ENCODE measurements around the gene C10orf95.

Gene C10orf95

GRCh38 chr10:102433619-102434046, 17.7 kb downstream of the C10orf95 start:
- no peak for DNase-seq

- peak; percentile 75 for DNase-seq
Measured at GRCh38 chr10:102432162-102432950, 19.0 kb downstream of the C10orf95 start, which contains the start of gene CUEDC2. Gene CUEDC2, minus strand, starts transcription at chr10:102432574. Its CDS starts 7,386 bp downstream, at chr10:102425188.

GRCh38 chr10:102431452-102432124, 19.8 kb downstream of the C10orf95 start:
- no peak for DNase-seq

GRCh38 chr10:102429468-102429867, 21.9 kb downstream of the C10orf95 start:
- no peak for DNase-seq

GRCh38 chr10:102426803-102427287, 24.5 kb downstream of the C10orf95 start:
- DNase-seq, result no peak

- no peak for DNase-seq
Measured at GRCh38 chr10:102425444-102425843, 25.9 kb downstream of the C10orf95 start.

GRCh38 chr10:102424916-102425315, 26.4 kb downstream of the C10orf95 start:
- no peak for DNase-seq

- no peak for DNase-seq
Measured at GRCh38 chr10:102424145-102424544, 27.2 kb downstream of the C10orf95 start.

GRCh38 chr10:102423372-102423968, 27.9 kb downstream of the C10orf95 start:
- no peak for DNase-seq

GRCh38 chr10:102422545-102423129, 28.7 kb downstream of the C10orf95 start:
- DNase-seq, result no peak

- no peak for DNase-seq
Measured at GRCh38 chr10:102421757-102422512, 29.4 kb downstream of the C10orf95 start.

GRCh38 chr10:102421507-102421756, 29.9 kb downstream of the C10orf95 start:
- no peak for DNase-seq

- peak; percentile 78 for DNase-seq
Measured at GRCh38 chr10:102420714-102421506, 30.4 kb downstream of the C10orf95 start, which contains the start of gene FBXL15. Gene FBXL15, plus strand, starts transcription at chr10:102420836. Its CDS starts 294 bp downstream, at chr10:102421130.

GRCh38 chr10:102420181-102420713, 31.1 kb downstream of the C10orf95 start:
- DNase-seq, result no peak

- DNase-seq, result peak; percentile 56
Measured at GRCh38 chr10:102419269-102420180, 31.8 kb downstream of the C10orf95 start.

- DNase-seq, result peak; percentile 51
Measured at GRCh38 chr10:102418622-102419268, 32.6 kb downstream of the C10orf95 start, which contains the start of gene PSD. Gene PSD, minus strand, starts transcription at chr10:102418785. Its CDS starts 1,747 bp downstream, at chr10:102417038.

- DNase-seq, result no peak
Measured at GRCh38 chr10:102416695-102417094, 34.6 kb downstream of the C10orf95 start.

GRCh38 chr10:102416283-102416682, 35.1 kb downstream of the C10orf95 start:
- no peak for DNase-seq

- no peak for DNase-seq
Measured at GRCh38 chr10:102414749-102415148, 36.6 kb downstream of the C10orf95 start.
